HEK293T (cell line): ENCODE results near the gene TIAL1.

Source experiments
- BHLHE40 ChIP-seq: fragments of 450-650 bp; IDR thresholded peaks from 2 replicates; pipeline ENCODE4 v1.6.1; 2016; ENCODE audit warnings: mild to moderate bottlenecking, moderate library complexity, borderline replicate concordance
- CTBP1 ChIP-seq: fragments of 450-650 bp; IDR thresholded peaks from 2 replicates; pipeline ENCODE4 v1.6.1; 2016; ENCODE audit warnings: borderline replicate concordance
- FOXA1 ChIP-seq: fragments of 450-650 bp; IDR thresholded peaks from 2 replicates; pipeline ENCODE4 v1.6.1; 2016; ENCODE audit warnings: mild to moderate bottlenecking
- FOXK2 ChIP-seq: fragments of 450-650 bp; IDR thresholded peaks from 2 replicates; pipeline ENCODE4 v1.6.1; 2016; ENCODE audit warnings: mild to moderate bottlenecking
- FOXM1 ChIP-seq: fragments of 450-650 bp; IDR thresholded peaks from 2 replicates; pipeline ENCODE4 v1.6.1; 2017; ENCODE audit warnings: mild to moderate bottlenecking, borderline replicate concordance
- L3MBTL2 ChIP-seq: fragments of 450-650 bp; conservative IDR thresholded peaks from 2 replicates; pipeline ENCODE4 v1.6.1; 2016; ENCODE audit warnings: mild to moderate bottlenecking
- NFRKB ChIP-seq: fragments of 450-650 bp; IDR thresholded peaks from 2 replicates; pipeline ENCODE4 v1.6.1; 2016; ENCODE audit warnings: mild to moderate bottlenecking, moderate library complexity
- PKNOX1 ChIP-seq: fragments of 450-650 bp; IDR thresholded peaks from 2 replicates; pipeline ENCODE4 v1.6.1; 2016
- SP1 ChIP-seq: fragments of 450-650 bp; IDR thresholded peaks from 2 replicates; pipeline ENCODE4 v1.6.1; 2017
- SUZ12 ChIP-seq: fragments of 450-650 bp; IDR thresholded peaks from 2 replicates; pipeline ENCODE4 v1.6.1; 2016; ENCODE audit warnings: mild to moderate bottlenecking
- TARDBP ChIP-seq: fragments of 450-650 bp; IDR thresholded peaks from 2 replicates; pipeline ENCODE4 v1.6.1; 2016
- ZNF384 ChIP-seq: fragments of 450-650 bp; IDR thresholded peaks from 2 replicates; pipeline ENCODE4 v1.6.1; 2016

DNA sequence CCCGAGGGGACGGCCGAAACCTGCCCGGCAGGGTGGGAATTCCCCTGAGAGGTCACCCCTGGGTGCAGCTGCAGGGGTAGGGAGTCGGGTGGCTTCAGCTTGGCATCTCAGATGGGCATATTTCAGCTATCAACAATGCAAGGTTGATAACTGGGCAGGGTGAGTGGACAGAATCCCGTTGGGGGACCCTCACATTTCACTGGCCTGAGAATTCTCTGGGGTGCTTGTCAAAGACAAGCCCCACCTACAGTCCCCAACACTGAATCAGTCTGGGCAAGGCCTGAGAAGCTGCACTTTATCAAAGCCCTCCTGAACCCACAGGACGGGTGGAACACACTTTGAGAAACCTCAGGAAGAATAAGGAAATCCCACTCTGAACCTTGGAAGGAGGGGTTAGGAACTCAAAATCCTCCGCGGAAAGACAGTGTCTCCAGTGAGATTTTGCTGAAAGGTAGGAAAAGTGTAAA, 57.4 kb downstream of the TIAL1 start:
- TF ChIP-seq NFRKB: no peak
- no peak for TF ChIP-seq SUZ12
- TF ChIP-seq BHLHE40: no peak
- no peak for TF ChIP-seq L3MBTL2
- no peak for TF ChIP-seq ZNF384
- TF ChIP-seq CTBP1: no peak
- TF ChIP-seq SP1: no peak
- TF ChIP-seq PKNOX1: no peak
- no peak for TF ChIP-seq FOXA1
- no peak for TF ChIP-seq TARDBP
- TF ChIP-seq FOXM1: no peak
- no peak for TF ChIP-seq FOXK2
